NCI-H524 (cell line): ENCODE data around the gene OBP2A.
"Not testable (repeated sequence)": the region's sequence is repeated elsewhere in the genome, so short reads cannot be mapped to it uniquely, and the experiment has no call there.

Experiments
- DNase-seq, 2 experiments: peaks; one replicate each; lab custom pipeline; 2025; lab: John Stamatoyannopoulos, UW

OBP2A gene

GRCh38 chr9:135512241-135512603 is 33.7 kb upstream of the OBP2A start:
- DNase-seq: no peak

- no peak for DNase-seq
Measured at GRCh38 chr9:135512904-135513303, 33.0 kb upstream of the OBP2A start.

- no peak for DNase-seq
Measured at GRCh38 chr9:135513351-135513846, 32.5 kb upstream of the OBP2A start.

GRCh38 chr9:135513906-135514305 is 32.0 kb upstream of the OBP2A start:
- not testable (repeated sequence) for DNase-seq

DNA sequence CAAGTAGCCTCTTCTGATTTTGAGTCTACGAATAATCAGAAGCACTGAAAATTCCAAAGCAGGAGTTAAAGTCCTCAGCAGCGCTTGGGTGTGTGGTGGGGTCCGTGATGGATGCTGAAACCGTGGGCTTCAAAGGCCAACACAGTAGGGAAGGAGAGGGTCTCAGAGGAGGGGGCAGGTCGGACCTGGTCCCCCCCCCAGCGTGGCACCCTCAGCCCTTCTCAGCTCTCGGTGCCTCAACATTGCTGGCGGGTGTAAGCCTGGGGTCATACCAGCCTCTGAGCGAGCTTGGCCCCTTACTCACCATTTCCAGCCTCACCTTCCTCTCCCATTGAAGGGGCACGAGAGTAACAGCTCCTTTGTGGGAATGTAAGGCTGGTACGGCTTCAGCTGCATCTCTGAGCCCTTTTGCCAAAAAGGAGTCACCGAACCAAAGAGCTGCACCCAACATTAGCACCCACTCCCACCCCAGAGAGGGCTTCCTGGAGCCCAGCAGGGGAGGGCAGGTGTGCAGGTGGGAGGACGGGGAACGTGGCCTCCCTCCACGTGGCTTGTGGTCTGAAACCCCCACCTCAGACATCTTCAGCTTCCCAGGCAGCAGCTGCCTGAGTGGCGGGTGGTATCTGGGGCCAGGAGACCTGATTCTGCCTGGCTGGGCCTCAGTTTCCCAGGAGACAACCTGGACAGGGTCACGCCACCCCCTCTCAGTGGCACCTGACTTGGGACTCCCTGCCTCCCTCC is 31.4 kb upstream of the OBP2A start:
- no peak for DNase-seq

DNA sequence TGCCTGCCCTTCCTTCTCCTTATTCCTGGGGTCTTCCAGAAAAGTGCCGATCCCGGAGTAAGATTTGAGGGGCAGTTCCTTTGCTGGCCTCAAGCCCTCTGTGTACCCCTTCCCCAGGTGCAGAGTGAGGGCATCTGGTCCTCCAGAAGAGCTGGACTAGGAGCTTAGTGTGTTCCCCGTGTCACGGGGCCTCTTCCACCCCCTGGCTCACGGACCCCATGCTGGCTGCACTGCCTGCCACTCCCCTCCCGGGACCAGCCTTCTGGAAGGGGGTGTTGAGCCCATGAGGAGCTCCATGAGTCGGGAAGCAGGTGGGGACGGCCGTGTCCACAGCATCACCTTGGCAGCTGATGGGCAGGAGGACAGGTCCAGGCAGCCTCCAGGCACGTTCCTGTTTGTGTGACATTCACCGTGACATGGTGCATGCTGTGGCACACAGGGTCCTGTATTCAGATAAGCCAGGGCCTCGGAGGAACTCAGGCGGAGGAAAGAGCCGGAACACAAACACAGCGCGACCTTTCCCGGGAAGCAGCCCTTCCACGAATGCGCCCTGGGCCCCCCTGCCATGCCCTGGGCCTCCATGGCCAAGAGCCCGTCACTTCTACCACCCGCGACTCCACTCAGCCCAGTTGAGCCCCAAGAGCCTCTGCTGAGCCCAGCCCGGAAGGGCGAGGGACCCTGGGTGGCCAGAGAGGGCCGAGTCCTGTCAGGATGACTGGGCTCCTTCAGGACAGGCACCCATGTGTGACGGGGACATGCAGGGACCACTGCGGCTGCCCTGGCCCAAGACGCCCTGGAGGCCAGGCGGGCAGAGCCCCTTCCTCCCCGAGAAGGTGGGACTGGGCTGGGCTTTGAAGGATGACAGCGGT is 30.6 kb upstream of the OBP2A start:
- no peak for DNase-seq

- no peak for DNase-seq
Measured at GRCh38 chr9:135516132-135516860, 29.6 kb upstream of the OBP2A start.

GRCh38 chr9:135517407-135517822 is 28.5 kb upstream of the OBP2A start:
- no peak for DNase-seq

DNA sequence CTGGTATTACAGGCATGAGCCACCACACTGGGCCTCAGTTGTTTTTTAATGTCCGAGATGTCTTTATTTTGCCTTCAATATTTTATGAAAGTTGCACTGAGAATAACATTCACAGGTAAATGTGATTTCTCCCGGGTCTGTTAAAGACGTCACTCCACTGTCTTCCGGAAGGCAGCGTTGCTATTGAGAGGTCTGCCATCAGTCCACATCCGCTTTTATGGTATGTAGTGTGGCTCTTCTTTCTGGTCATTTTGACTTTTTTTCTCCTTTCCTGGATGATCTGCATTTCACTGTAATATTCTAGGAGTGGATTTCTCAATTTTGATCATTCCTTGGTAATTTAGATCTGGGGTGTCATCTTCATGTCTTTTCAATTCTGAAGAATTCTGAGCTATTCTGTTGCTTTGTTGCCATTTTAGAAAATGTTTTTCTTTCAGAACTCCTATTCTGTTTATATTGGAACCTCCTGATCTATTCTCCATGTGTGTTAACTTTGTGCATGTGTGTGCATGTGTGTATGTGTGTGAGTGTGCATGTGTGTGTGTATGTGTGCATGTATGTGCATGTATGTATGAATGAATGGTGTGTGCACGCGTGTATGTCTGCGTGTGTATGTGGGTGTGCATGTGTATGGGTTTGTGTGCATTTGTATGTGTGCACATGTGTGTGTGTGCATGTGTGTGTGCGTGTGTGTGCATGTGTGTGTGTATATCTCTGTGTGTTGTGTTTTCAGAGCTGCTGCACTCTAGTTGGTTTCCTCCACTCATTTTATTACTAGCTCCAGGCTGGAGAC is 26.6 kb upstream of the OBP2A start:
- DNase-seq: no peak

DNA sequence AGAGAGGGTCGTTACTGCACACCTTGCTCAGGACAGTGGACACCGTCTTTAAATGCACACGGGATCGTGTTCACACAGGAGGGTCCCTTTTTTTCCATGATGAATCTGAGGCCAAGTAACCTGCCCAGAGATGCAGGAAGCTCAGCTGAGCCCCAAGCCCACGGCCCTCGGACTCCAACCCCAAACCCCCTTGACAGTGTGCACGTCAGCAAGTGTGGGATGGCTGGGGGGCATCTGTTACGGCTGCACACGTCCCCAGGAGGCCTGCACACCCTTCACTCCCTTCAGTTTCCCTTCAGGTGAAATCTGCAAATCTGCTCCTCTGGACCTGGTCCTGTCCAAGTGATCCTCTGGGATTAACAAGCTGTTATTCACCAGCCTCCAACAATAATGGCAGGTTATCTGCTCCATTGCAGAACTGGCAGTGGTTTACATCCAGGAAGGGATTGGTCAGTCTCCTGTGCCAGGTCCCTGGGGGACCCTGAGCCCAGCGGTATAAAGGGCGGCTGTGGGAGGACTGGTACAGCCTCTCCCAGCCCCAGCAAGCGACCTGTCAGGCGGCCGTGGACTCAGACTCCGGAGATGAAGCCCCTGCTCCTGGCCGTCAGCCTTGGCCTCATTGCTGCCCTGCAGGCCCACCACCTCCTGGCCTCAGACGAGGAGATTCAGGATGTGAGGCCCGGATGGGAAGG is 24.9 kb upstream of the OBP2A start, which contains the start of gene LCN1:
Gene LCN1, plus strand, starts transcription at position 525 of the 692 bp plus-strand sequence. Its CDS starts 58 bp downstream, at position 583.
- DNase-seq: no peak

- DNase-seq: no peak
Measured at GRCh38 chr9:135521608-135522095, 24.3 kb upstream of the OBP2A start.

DNA sequence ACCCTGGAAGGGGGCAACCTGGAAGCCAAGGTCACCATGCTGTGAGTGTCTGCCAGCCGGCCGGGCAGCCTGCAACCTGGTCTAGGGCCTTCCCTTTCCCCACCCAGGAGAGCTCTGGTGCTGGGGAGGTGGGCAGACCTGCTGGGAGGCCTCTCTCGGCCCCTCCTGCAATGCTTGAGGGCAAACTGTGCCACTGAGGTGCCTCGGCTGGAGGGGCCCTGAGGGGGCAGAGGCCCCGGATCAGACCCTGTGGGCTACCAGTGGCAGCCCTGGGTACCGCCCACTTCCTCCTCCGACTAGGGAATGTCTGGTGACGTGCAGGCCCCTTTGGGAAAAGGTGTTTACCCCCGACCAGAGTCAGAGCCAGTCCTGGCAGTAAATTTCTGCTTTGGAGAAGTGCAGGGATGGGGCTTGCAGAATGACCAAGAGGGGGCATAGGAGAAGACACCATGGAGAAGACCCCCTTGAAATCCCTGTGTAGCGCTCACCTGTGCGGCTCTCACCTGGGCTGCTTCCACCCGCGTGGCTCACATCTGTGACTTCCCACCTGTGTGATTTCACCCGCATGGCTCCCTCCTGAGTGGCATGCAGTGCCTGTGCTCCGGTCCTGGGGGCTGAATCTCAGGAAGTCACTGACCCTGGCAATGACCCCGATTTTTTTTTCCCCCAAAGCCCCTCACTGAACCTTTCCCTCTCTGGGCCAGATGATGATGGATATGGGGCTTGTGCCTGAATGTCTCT is 23.6 kb upstream of the OBP2A start:
- DNase-seq: no peak

DNA sequence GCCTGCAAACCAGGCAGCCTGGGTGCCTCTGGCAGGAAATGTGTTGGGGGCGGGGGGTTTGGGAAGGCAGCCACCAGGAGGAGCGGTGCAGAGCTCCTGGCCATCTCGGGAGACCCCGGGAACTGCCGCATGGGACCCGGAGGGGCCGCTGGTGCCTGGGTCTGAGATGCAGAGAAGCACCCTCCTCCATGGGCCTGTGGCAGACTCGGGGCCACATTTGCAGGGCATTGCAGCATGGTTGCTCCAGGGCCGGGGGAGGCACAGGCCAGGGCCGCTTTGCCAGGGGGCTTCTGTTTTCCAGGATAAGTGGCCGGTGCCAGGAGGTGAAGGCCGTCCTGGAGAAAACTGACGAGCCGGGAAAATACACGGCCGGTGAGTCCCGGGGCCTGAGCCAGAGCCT is 23.0 kb upstream of the OBP2A start:
- no peak for DNase-seq

DNA sequence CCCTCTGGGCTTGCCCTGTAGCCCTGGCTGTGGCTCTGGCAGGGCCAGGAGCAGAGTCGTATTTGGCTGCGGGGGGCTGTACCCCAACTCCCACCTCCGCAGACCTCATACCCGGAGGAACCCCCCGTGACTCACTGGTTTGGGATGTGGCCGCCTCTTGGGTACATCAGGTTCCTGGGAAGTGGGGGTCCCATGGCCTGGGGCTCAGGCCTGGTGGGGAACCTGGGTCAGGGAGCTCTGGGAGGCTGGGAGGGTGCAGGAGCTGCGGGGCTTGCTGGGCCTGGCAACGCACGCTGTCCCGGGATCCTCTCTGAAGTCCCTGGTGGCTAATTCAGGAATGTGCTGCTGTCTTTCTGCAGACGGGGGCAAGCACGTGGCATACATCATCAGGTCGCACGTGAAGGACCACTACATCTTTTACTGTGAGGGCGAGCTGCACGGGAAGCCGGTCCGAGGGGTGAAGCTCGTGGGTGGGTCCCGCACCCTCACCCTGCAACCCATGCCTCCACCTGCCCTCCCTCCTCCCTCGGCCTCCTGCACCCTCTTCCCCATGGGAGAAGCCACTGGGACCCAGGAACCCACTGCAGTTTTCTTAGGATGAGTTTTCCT is 22.3 kb upstream of the OBP2A start:
- DNase-seq: no peak

DNA sequence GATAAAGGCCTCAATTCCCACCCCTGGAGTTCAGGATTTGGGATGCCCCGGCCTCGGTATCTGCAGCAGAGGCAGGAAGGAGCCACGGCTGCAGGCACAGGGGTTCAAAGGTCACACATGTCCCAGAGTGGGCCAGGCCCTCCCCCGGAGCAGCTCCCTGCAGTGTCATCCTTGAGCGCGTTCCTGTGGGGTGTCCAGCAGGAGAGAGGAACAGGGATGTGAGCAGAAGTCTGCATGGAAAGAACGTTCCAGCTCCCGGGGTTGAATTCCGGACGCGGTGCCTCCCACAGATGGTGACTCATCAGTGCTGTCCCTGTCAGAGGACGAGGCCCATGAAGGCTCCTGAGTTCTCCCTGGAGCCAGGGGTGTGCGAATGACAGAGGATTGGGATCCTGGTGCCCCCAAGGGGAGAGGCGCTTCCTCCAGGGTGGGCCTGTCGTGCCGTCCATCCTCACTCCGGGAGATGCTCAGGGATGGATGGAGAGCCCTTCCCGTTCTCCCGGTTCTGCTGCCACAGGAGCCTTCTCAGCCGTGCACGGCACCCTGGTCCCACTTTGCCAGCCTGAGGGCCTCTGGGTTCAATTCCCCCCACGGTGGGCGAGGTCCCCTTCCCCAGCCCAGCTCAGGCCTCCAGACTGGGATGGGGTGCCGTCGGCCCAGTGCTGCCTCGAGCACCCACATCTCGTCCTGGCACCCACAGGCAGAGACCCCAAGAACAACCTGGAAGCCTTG is 21.6 kb upstream of the OBP2A start:
- DNase-seq: no peak

GRCh38 chr9:135525241-135526088 is 20.5 kb upstream of the OBP2A start:
- DNase-seq: no peak

- no peak for DNase-seq
Measured at GRCh38 chr9:135526089-135526729, 19.7 kb upstream of the OBP2A start.
